H9 (cell line): ENCODE measurements around the gene MYO7B. TPM values are rescaled to one million over a fixed set of nuclear protein-coding genes. Genes with fewer than 3 reads are reported as not detected.

ENCODE experiments used
- DNase-seq: peaks from one replicate; pipeline ENCODE4 v3.0.0-alpha.2; 2017
- H2AFZ ChIP-seq: one replicate; pipeline ENCODE4 v1.6.1; 2013; ENCODE audit warnings: mild to moderate bottlenecking, low read length, control low read depth, moderate library complexity
- H2AK5ac ChIP-seq: 2 replicates; pipeline ENCODE4 v1.6.1; 2013; ENCODE audit warnings: low read length, control low read depth, mixed read lengths; ENCODE audit not compliant: insufficient read length
- H2BK120ac ChIP-seq: one replicate; pipeline ENCODE4 v1.6.1; 2013; ENCODE audit warnings: low read depth, mild to moderate bottlenecking, low read length, control low read depth, inconsistent platforms; ENCODE audit not compliant: poor library complexity, severe bottlenecking
- H2BK12ac ChIP-seq: 2 replicates; pipeline ENCODE4 v1.6.1; 2013; ENCODE audit warnings: low read length, control low read depth, mixed read lengths, low read depth; ENCODE audit not compliant: insufficient read length
- H2BK15ac ChIP-seq: 2 replicates; pipeline ENCODE4 v1.6.1; 2013; ENCODE audit warnings: low read depth, low read length, control low read depth
- H2BK20ac ChIP-seq: one replicate; pipeline ENCODE4 v1.6.1; 2013; ENCODE audit warnings: low read depth, mild to moderate bottlenecking, low read length, control low read depth, inconsistent platforms; ENCODE audit not compliant: poor library complexity, severe bottlenecking
- H2BK5ac ChIP-seq: 2 replicates; pipeline ENCODE4 v1.6.1; 2013; ENCODE audit warnings: low read length, control low read depth, mixed read lengths; ENCODE audit not compliant: insufficient read length
- H3K14ac ChIP-seq: 2 replicates; pipeline ENCODE4 v1.6.1; 2013; ENCODE audit warnings: low read length, control low read depth; ENCODE audit not compliant: insufficient read depth
- H3K18ac ChIP-seq: 2 replicates; pipeline ENCODE4 v1.6.1; 2013; ENCODE audit warnings: low read depth, mild to moderate bottlenecking, mixed read lengths, low read length, control low read depth; ENCODE audit not compliant: insufficient read length
- H3K23ac ChIP-seq: 2 replicates; pipeline ENCODE4 v1.6.1; 2013; ENCODE audit warnings: low read length, control low read depth, mixed read lengths, low read depth; ENCODE audit not compliant: insufficient read length
- H3K23me2 ChIP-seq: 2 replicates; pipeline ENCODE4 v1.6.1; 2013; ENCODE audit warnings: low read depth, mild to moderate bottlenecking, mixed read lengths, low read length, control low read depth; ENCODE audit not compliant: insufficient read length, poor library complexity, severe bottlenecking
- H3K27ac ChIP-seq: 2 replicates; pipeline ENCODE4 v1.5.1; 2013; ENCODE audit warnings: low read length, control low read depth, mixed read lengths, low read depth; ENCODE audit not compliant: insufficient read length
- H3K27me3 ChIP-seq: 2 replicates; pipeline ENCODE4 v1.6.1; 2013; ENCODE audit warnings: low read length, control low read depth, inconsistent platforms; ENCODE audit not compliant: insufficient read depth
- H3K4ac ChIP-seq: 2 replicates; pipeline ENCODE4 v1.6.1; 2013; ENCODE audit warnings: low read depth, mild to moderate bottlenecking, control low read depth, inconsistent platforms, low read length, moderate library complexity
- H3K4me1 ChIP-seq: 2 replicates; pipeline ENCODE4 v1.6.1; 2013; ENCODE audit warnings: low read length, control low read depth, inconsistent platforms; ENCODE audit not compliant: insufficient read depth
- H3K4me2 ChIP-seq: 2 replicates; pipeline ENCODE4 v1.6.1; 2013; ENCODE audit warnings: low read length, control low read depth, mixed read lengths; ENCODE audit not compliant: insufficient read length, insufficient read depth
- H3K56ac ChIP-seq: 2 replicates; pipeline ENCODE4 v1.6.1; 2013; ENCODE audit warnings: low read depth, mild to moderate bottlenecking, mixed read lengths, low read length, control low read depth; ENCODE audit not compliant: insufficient read length
- H3K79me1 ChIP-seq: 2 replicates; pipeline ENCODE4 v1.6.1; 2013; ENCODE audit warnings: low read depth, mild to moderate bottlenecking, moderate library complexity, low read length, control low read depth, inconsistent platforms; ENCODE audit not compliant: insufficient read depth, poor library complexity, severe bottlenecking
- H3K79me2 ChIP-seq: 2 replicates; pipeline ENCODE4 v1.6.1; 2013; ENCODE audit warnings: low read length, control low read depth, inconsistent platforms; ENCODE audit not compliant: insufficient read depth
- H3K9ac ChIP-seq: 2 replicates; pipeline ENCODE4 v1.6.1; 2013; ENCODE audit warnings: low read length, control low read depth, mixed read lengths; ENCODE audit not compliant: insufficient read length; ENCODE audit errors: extremely low read depth
- H3K9me3 ChIP-seq: one replicate; pipeline ENCODE4 v1.6.1; 2013; ENCODE audit warnings: low read depth, low read length, inconsistent platforms; ENCODE audit not compliant: control insufficient read depth
- H3T11ph ChIP-seq: one replicate; pipeline ENCODE4 v1.6.1; 2013; ENCODE audit warnings: mild to moderate bottlenecking, low read length, control low read depth, inconsistent platforms
- H4K20me1 ChIP-seq: one replicate; pipeline ENCODE4 v1.6.1; 2013; ENCODE audit not compliant: control insufficient read depth, insufficient read length, insufficient read depth
- H4K5ac ChIP-seq: 2 replicates; pipeline ENCODE4 v1.6.1; 2013; ENCODE audit warnings: low read depth, mild to moderate bottlenecking, mixed read lengths, low read length, control low read depth; ENCODE audit not compliant: insufficient read length
- H4K8ac ChIP-seq: replicated peaks from 2 replicates; pipeline ENCODE4 v1.6.1; 2013; ENCODE audit warnings: low read length, control low read depth, mixed read lengths, low read depth; ENCODE audit not compliant: insufficient read length
- H4K91ac ChIP-seq: 2 replicates; pipeline ENCODE4 v1.6.1; 2013; ENCODE audit warnings: low read depth, mild to moderate bottlenecking, moderate library complexity, mixed read lengths, low read length, control low read depth; ENCODE audit not compliant: insufficient read length
- H3K27ac Mint-ChIP-seq, 3 experiments: 2 replicates in 2 of 3; 3 replicates in 1 of 3; pipeline ENCODE4 v1.8.0; 2020 to 2021; ENCODE audit warnings: mixed read lengths in 3 of 3, mild to moderate bottlenecking in 1 of 3, moderate library complexity in 1 of 3
- H3K27me3 Mint-ChIP-seq: 2 replicates; pipeline ENCODE4 v1.8.0; 2021; ENCODE audit warnings: low read depth, mild to moderate bottlenecking, moderate library complexity, mixed read lengths
- H3K36me3 Mint-ChIP-seq, 3 experiments: 2 replicates in 2 of 3; 3 replicates in 1 of 3; pipeline ENCODE4 v1.8.0; 2020 to 2021; ENCODE audit warnings: low read depth in 3 of 3, mixed read lengths in 3 of 3; ENCODE audit not compliant: insufficient read depth in 1 of 3
- H3K4me1 Mint-ChIP-seq, 2 experiments: 2 replicates each; pipeline ENCODE4 v1.8.0; 2020; ENCODE audit warnings: mixed read lengths in 2 of 2
- H3K4me3 Mint-ChIP-seq, 2 experiments: 2 replicates in 1 of 2; 3 replicates in 1 of 2; pipeline ENCODE4 v1.8.0; 2020 to 2021; ENCODE audit warnings: mild to moderate bottlenecking in 2 of 2, mixed read lengths in 2 of 2, moderate library complexity in 1 of 2
- H3K9me3 Mint-ChIP-seq, 2 experiments: 2 replicates in 1 of 2; 3 replicates in 1 of 2; pipeline ENCODE4 v1.8.0; 2020; ENCODE audit warnings: mild to moderate bottlenecking in 2 of 2, mixed read lengths in 2 of 2, moderate library complexity in 1 of 2
- WGBS: extraction: QIAGEN DNeasy Blood & Tissue Kit; methylation state at CpG from one replicate; pipeline ENCODE4 v1.1.7; 2013; ENCODE audit warnings: missing lambda C conversion rate, low lambda C conversion rate, mixed read lengths; ENCODE audit not compliant: insufficient read length; ENCODE audit errors: extremely low coverage; 5-methylcytosine and 5-hydroxymethylcytosine counted together
- total RNA-seq: library from RNA; stranded (reverse); gene quantifications from 2 replicates; pipeline ENCODE4 v1.2.1, GENCODE V29; 2021
- TF ChIP-seq, protein P1 (sequence below): fragments of 200-600 bp; sonication (generic); conservative IDR thresholded peaks from 3 replicates; pipeline ENCODE4 v1.8.0; 2021; ENCODE audit warnings: antibody characterized with exemption, mild to moderate bottlenecking

The MYO7B gene
- total RNA-seq, 1 experiment from 2014 or later = not detected

DNA sequence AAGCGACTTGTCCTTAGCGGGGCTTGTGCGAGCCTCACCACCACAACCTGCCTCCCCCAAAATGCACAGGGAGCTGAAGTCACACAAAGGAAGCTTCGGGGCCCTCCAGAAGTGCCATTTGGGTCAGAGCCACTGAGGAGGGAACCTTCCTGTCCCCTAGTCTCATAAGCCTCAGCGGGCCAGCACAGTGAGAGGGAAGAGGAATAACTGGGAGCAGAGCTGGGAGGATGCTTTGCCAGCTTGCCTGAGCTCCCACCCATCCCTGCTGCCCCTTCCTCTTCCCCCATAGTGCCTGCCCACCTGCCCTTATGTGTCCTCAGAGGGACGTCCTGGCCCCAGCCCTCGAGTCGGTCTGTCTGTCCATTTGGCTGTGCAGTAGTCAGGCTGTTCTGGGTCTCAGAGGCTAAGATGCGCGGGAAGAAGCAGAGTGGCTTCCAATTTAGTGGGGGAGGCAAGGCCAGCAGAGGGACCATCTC, 58.7 kb downstream of the MYO7B start:
- Histone ChIP-seq H2AFZ (no peak overlapping the region), H4K20me1 (no peaks in the 10 kb centered on the region), H2BK12ac (no peak overlapping the region), H2BK5ac (no peak overlapping the region), H2BK20ac (no peak overlapping the region), H2BK120ac (no peak overlapping the region), H3K4me1 (no peaks in the 10 kb centered on the region), H4K5ac (no peak overlapping the region), H3T11ph (no peak overlapping the region), H2BK15ac (no peak overlapping the region), H3K79me2 (no peaks in the 10 kb centered on the region), H3K79me1 (no peaks in the 10 kb centered on the region), H3K27me3 (no peaks in the 10 kb centered on the region), H3K18ac (no peak overlapping the region), H3K23me2 (no peaks in the 10 kb centered on the region), H3K14ac (no peak overlapping the region), H3K9ac (no peak overlapping the region), H3K23ac (no peak overlapping the region), H3K9me3 (no peaks in the 10 kb centered on the region), H3K27ac (no peak overlapping the region), H4K91ac (no peak overlapping the region), H3K4me2 (no peak overlapping the region), H2AK5ac (no peak overlapping the region), H4K8ac (no peak overlapping the region), H3K56ac (no peak overlapping the region), H3K4ac (no peak overlapping the region)
- H3K36me3 Mint-ChIP-seq = no peaks in the 10 kb centered on the region
- DNase-seq = no peak
- H3K27me3 Mint-ChIP-seq = no peaks in the 10 kb centered on the region
- WGBS = no CpG with 5 or more reads among the region's 10 CpGs
- no peak overlapping the region for H3K27ac Mint-ChIP-seq
- TF ChIP-seq, protein P1, sequence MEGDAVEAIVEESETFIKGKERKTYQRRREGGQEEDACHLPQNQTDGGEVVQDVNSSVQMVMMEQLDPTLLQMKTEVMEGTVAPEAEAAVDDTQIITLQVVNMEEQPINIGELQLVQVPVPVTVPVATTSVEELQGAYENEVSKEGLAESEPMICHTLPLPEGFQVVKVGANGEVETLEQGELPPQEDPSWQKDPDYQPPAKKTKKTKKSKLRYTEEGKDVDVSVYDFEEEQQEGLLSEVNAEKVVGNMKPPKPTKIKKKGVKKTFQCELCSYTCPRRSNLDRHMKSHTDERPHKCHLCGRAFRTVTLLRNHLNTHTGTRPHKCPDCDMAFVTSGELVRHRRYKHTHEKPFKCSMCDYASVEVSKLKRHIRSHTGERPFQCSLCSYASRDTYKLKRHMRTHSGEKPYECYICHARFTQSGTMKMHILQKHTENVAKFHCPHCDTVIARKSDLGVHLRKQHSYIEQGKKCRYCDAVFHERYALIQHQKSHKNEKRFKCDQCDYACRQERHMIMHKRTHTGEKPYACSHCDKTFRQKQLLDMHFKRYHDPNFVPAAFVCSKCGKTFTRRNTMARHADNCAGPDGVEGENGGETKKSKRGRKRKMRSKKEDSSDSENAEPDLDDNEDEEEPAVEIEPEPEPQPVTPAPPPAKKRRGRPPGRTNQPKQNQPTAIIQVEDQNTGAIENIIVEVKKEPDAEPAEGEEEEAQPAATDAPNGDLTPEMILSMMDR = no peak
- H3K4me3 Mint-ChIP-seq = no peak overlapping the region
- H3K4me1 Mint-ChIP-seq = peaks cover 2 to 7% of the 10 kb centered on the region in 2 experiments; a peak in 3 of 4 replicates
- no peaks in the 10 kb centered on the region; a peak in 1 of 5 replicates for H3K9me3 Mint-ChIP-seq
